ENCODE data around the gene SLC30A7. TPM values are rescaled to one million over a fixed set of nuclear protein-coding genes. Genes with fewer than 3 reads are reported as not detected.

Gene SLC30A7
- total RNA-seq, 1 experiment from 2014 or later: 20.7 TPM

GRCh38 chr1:100874433-100874832, 21.5 kb upstream of the SLC30A7 start (continued):
- TF ChIP-seq CREB1 (CRISPR knock-in tag; IDR thresholded peaks at IDR 0.05) (no peak), SP1 (CRISPR knock-in tag; conservative IDR thresholded peaks at IDR 0.05) (no peak), ZNF416 (CRISPR knock-in tag; IDR thresholded peaks at IDR 0.05) (no peak), ZBTB21 (CRISPR knock-in tag; IDR thresholded peaks at IDR 0.05; ENCODE audit: borderline replicate concordance) (no peak), FOXP1 (CRISPR knock-in tag; IDR thresholded peaks at IDR 0.05; ENCODE audit: borderline replicate concordance) (no peak), JAZF1 (CRISPR knock-in tag; IDR thresholded peaks at IDR 0.05) (no peak), HMGA2 (CRISPR knock-in tag; IDR thresholded peaks at IDR 0.05) (no peak), ZNF232 (CRISPR knock-in tag; IDR thresholded peaks at IDR 0.05) (no peak), NR1H2 (CRISPR knock-in tag; IDR thresholded peaks at IDR 0.05) (no peak), IRF1 (CRISPR knock-in tag; IDR thresholded peaks at IDR 0.05) (no peak), EMX1 (CRISPR knock-in tag; IDR thresholded peaks at IDR 0.05) (no peak), STAT6 (CRISPR knock-in tag; conservative IDR thresholded peaks at IDR 0.05; ENCODE audit: low read depth) (no peak)

GRCh38 chr1:100875228-100875627, 20.7 kb upstream of the SLC30A7 start:
- ChIA-PET POLR2A (no interaction called here), CTCF (no interaction called here)
- no peak overlapping the region for H3K27ac Mint-ChIP-seq
- H3K9me3 Mint-ChIP-seq: no peaks in the 10 kb centered on the region
- TF ChIP-seq TP53 (CRISPR knock-in tag; IDR thresholded peaks at IDR 0.05): no peak
- TF ChIP-seq USF2 (CRISPR knock-in tag; IDR thresholded peaks at IDR 0.05): no peak
- no peak for TF ChIP-seq ESRRA (CRISPR knock-in tag; IDR thresholded peaks at IDR 0.05; ENCODE audit: borderline replicate concordance)
- no peak for TF ChIP-seq MAX (CRISPR knock-in tag; IDR thresholded peaks at IDR 0.05)
- no peak for TF ChIP-seq PRRX2 (CRISPR knock-in tag; IDR thresholded peaks at IDR 0.05)
- TF ChIP-seq AR (CRISPR knock-in tag; IDR thresholded peaks at IDR 0.05): no peak
- no peak for TF ChIP-seq MLX (CRISPR knock-in tag; IDR thresholded peaks at IDR 0.05)
- TF ChIP-seq ZNF263 (CRISPR knock-in tag; IDR thresholded peaks at IDR 0.05; ENCODE audit: low read depth): no peak
- no peak for ATAC-seq
- no peak for DNase-seq (ENCODE audit: low spot score)
- no peak overlapping the region for H3K4me3 Mint-ChIP-seq
- peaks cover 7% of the 10 kb centered on the region for H3K36me3 Mint-ChIP-seq
- no peaks in the 10 kb centered on the region for H3K27me3 Mint-ChIP-seq (ENCODE audit: low read depth)
- H3K4me1 Mint-ChIP-seq: 0 out of 2 replicates have a peak, but pooled peaks cover 2% of the 10 kb centered on the region
